ENCODE results near the gene CORO7.

The CORO7 gene

DNA sequence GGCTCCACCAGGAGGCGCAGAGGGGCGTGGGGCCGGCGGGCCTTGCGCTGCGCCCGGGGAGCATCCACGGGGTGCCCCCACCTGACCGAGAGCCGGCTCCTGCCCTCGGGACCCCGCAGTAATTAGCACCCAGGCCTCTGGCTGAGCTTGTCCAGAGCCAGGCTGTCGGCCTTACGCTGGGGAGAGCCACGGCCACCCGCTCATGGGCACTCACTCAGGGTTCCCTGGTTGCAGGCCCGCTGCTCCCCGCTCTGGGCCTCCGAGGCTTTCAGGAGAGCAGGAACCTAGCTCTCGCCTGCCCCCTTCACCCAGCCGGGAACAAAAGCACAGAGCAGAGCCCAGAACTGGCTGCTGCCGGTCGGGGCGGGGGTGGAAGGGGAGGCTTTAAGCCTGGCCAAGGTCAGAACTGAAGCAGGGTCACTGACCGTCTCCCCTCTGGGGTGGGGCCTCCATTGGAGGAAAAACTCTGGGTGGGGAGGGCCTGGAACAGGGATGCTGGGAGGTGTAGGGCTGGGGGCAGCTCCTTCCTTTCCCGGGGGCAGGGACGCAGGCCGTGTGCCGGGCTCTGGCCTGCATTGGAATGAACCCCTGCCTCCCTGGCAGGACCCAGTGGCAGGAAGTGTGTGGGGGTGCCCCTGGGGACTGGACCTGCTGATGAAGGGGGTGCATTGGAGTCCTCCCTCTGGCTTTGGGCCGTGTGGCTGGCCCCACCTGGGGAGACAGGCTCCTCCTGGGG is 88.2 kb downstream of the CORO7 start:
- Histone ChIP-seq H3K9me3 (ENCODE audit: low read depth, low read length) (no peaks in the 10 kb centered on the region), H3K36me3 (ENCODE audit: insufficient read depth, low read length) (no peaks in the 10 kb centered on the region), H3K4me3 (no peak overlapping the region), H3K27ac (no peak overlapping the region), H3K9ac (ENCODE audit: insufficient read length) (no peak overlapping the region)
- no peak for TF ChIP-seq FOXP2 (optimal IDR thresholded peaks at IDR 0.05; ENCODE audit: control extremely low read depth, extremely low read length, insufficient read depth)
- no peak for TF ChIP-seq EZH2 (IDR thresholded peaks at IDR 0.05)
- TF ChIP-seq POLR2AphosphoS5 (IDR thresholded peaks at IDR 0.05; ENCODE audit: borderline replicate concordance, low read depth, low read length): no peak
- DNase-seq (ENCODE audit: low read depth, low spot score): no peak

DNA sequence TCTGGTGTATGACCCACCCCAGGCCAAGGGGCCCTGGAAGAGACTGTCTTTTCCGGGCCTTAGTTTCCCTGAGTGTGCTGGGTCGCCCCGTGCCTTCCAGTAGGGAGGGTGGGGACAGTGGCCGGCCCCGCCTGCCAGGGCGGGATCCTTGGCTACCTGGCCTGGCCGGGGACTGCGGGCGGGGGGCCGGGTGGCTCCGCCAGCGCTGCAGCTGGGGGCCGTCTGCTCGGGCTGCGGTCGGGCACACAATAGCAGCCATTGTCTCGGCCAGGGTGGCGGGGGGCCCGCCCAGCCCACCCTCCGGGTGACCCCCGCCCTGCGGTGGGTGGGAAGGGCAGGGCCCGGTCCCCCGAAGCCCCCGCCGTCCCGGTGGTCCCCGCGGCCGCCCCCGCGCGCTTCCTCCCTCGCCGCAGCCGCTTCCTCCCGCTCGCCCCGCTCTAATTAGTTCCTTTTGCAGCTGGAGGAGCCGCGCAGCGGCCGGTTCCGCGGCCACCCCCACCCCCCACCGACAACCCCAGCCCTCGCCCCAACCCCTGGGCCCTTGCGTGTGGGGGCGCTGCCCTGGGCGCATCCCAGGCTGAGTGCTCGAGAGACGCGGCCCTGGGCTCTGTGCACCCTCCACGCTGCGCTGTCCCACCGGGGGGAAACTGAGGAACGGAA is 88.9 kb downstream of the CORO7 start:
- H3K27ac ChIP-seq: no peak overlapping the region
- no peak overlapping the region for H3K4me3 ChIP-seq
- TF ChIP-seq EZH2 (IDR thresholded peaks at IDR 0.05) (no peak), FOXP2 (optimal IDR thresholded peaks at IDR 0.05; ENCODE audit: control extremely low read depth, extremely low read length, insufficient read depth) (no peak), POLR2AphosphoS5 (IDR thresholded peaks at IDR 0.05; ENCODE audit: borderline replicate concordance, low read depth, low read length) (no peak)
- DNase-seq (ENCODE audit: low read depth, low spot score): no peak
- no peaks in the 10 kb centered on the region for H3K9me3 ChIP-seq (ENCODE audit: low read depth, low read length)
- no peaks in the 10 kb centered on the region for H3K36me3 ChIP-seq (ENCODE audit: insufficient read depth, low read length)
- H3K9ac ChIP-seq (ENCODE audit: insufficient read length): no peak overlapping the region

GRCh38 chr16:4325253-4325758 is 91.1 kb downstream of the CORO7 start:
- TF ChIP-seq POLR2AphosphoS5 (IDR thresholded peaks at IDR 0.05; ENCODE audit: borderline replicate concordance, low read depth, low read length) (no peak), EZH2 (IDR thresholded peaks at IDR 0.05) (no peak), FOXP2 (optimal IDR thresholded peaks at IDR 0.05; ENCODE audit: control extremely low read depth, extremely low read length, insufficient read depth) (no peak)
- Histone ChIP-seq H3K4me3 (no peak overlapping the region), H3K9ac (ENCODE audit: insufficient read length) (no peak overlapping the region), H3K27ac (no peak overlapping the region), H3K36me3 (ENCODE audit: insufficient read depth, low read length) (no peaks in the 10 kb centered on the region), H3K9me3 (ENCODE audit: low read depth, low read length) (no peaks in the 10 kb centered on the region)
- DNase-seq (ENCODE audit: low read depth, low spot score): no peak

DNA sequence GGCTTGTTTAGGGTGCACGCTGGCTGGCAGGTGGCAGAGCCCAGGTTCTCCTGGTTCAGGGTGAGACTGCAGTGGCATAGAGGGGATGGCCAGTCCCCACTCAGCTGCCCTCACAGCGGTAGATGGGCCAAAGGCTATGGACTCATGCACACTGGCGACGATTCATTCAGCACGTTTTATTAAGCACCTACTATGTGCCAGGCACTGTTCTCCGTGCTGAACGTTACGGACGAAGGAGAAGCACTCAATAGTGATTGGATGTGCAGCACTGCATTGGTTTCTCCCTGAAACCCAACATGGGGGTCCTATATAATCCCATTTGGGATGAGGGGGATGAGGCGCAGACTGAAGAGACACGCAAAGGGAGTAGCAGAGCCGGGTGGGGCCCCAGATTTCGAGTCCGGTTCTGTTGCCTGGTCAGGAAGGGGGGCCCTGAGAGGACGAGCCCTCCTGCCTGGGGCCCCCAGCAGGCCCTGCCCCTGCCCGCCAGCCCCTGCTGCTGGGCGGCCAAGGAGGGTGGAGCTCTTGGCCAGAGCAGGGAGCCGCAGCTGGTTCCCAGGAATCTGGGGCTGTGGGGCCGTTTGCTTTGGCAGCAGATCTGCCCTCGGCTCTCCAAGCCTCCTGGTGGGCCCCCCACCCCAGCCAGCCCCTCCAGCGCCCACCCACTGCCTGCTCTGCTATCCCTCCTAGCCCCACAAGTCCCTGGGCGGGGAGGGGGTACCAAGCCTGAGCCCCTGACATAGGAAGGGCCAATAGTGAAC is 91.7 kb downstream of the CORO7 start:
- H3K9ac ChIP-seq (ENCODE audit: insufficient read length): no peak overlapping the region

DNA sequence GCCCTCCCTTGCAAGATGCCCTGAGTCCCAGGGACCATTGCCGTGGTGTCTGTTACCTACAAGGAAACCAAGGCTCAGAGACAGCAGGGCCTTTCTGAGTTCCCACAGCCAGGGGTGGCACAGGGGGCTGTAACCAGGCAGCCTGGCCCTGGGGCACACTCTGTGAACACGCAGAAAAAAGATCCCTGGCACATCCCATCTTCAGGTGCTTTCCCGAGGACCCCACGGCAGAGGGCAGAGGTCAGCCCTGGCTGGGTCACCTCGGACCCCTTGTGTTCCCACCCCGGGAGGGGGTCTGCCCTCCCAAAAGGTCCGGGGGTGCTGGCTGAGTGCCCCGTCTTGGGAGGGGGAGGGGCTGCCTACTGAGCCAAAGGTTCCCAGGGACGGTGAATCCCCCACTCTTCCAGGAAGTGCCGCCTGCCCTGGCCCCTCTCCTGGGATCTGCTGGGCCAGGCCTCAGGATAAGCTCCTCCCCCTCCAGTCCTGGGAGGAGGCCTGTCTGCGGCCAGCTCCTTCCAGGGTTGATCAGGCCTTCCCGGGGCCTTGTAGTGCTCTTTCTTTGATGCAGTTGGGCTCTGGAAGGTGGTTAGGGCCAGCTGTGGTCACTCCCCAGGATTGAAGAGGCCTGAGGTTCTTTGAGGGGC is 92.4 kb downstream of the CORO7 start:
- no peak overlapping the region for H3K27ac ChIP-seq
- no peak for DNase-seq (ENCODE audit: low read depth, low spot score)
- no peaks in the 10 kb centered on the region for H3K9me3 ChIP-seq (ENCODE audit: low read depth, low read length)
- no peak for TF ChIP-seq POLR2AphosphoS5 (IDR thresholded peaks at IDR 0.05; ENCODE audit: borderline replicate concordance, low read depth, low read length)
- no peak for TF ChIP-seq FOXP2 (optimal IDR thresholded peaks at IDR 0.05; ENCODE audit: control extremely low read depth, extremely low read length, insufficient read depth)
- no peak overlapping the region for H3K9ac ChIP-seq (ENCODE audit: insufficient read length)
- H3K36me3 ChIP-seq (ENCODE audit: insufficient read depth, low read length): no peaks in the 10 kb centered on the region
- H3K4me3 ChIP-seq: no peak overlapping the region

More for the DNA sequence above, 91.7 kb downstream of the CORO7 start:
- TF ChIP-seq FOXP2 (optimal IDR thresholded peaks at IDR 0.05; ENCODE audit: control extremely low read depth, extremely low read length, insufficient read depth) (no peak), EZH2 (IDR thresholded peaks at IDR 0.05) (no peak)
- Histone ChIP-seq H3K36me3 (ENCODE audit: insufficient read depth, low read length) (no peaks in the 10 kb centered on the region), H3K4me3 (no peak overlapping the region), H3K27ac (no peak overlapping the region), H3K9me3 (ENCODE audit: low read depth, low read length) (no peaks in the 10 kb centered on the region)
- no peak for DNase-seq (ENCODE audit: low read depth, low spot score)

DNA sequence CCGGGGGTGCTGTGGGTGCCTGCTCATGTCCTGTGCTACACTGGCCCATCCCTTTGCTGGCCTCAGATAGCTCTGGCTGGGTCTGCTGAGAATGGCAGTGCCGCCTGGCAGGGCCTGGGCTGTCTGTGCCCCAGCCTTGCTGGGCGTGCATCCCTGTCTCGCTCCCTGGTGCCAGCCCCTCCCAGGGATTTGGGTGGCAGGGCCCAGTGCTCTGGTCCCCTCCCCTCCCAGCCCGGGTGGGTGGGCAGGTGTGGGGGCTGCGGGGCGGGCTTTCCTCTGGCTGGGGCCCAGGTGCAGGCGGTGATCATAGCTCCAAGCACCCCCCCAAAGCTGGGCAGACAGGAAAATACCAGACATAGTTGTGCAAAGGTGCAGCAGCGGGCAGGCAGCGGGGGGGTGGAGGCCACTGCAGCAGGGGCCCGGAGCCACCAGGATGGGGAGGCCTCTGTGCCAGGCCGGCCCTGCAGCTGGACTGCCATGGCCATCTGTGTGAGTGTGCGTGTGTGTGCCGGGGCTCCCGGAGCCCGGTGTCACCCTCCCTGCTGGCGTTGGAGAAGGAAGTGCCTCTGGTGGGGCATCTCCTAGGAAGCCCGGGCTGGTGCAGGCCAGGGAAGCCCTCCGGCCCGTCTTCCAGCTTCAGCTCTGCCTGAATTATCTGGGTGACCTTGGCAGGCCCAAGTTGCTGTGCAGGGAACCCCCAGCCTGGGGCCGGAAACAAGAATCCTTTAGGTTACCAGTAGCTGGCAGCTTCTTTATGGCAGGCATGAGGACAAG is 93.1 kb downstream of the CORO7 start:
- TF ChIP-seq POLR2AphosphoS5 (IDR thresholded peaks at IDR 0.05; ENCODE audit: borderline replicate concordance, low read depth, low read length): no peak
- no peak for TF ChIP-seq FOXP2 (optimal IDR thresholded peaks at IDR 0.05; ENCODE audit: control extremely low read depth, extremely low read length, insufficient read depth)
- TF ChIP-seq EZH2 (IDR thresholded peaks at IDR 0.05): no peak
- H3K27ac ChIP-seq: no peak overlapping the region
- no peaks in the 10 kb centered on the region for H3K9me3 ChIP-seq (ENCODE audit: low read depth, low read length)
- H3K36me3 ChIP-seq (ENCODE audit: insufficient read depth, low read length): no peaks in the 10 kb centered on the region
- H3K4me3 ChIP-seq: no peak overlapping the region
- no peak overlapping the region for H3K9ac ChIP-seq (ENCODE audit: insufficient read length)
- DNase-seq (ENCODE audit: low read depth, low spot score): no peak

DNA sequence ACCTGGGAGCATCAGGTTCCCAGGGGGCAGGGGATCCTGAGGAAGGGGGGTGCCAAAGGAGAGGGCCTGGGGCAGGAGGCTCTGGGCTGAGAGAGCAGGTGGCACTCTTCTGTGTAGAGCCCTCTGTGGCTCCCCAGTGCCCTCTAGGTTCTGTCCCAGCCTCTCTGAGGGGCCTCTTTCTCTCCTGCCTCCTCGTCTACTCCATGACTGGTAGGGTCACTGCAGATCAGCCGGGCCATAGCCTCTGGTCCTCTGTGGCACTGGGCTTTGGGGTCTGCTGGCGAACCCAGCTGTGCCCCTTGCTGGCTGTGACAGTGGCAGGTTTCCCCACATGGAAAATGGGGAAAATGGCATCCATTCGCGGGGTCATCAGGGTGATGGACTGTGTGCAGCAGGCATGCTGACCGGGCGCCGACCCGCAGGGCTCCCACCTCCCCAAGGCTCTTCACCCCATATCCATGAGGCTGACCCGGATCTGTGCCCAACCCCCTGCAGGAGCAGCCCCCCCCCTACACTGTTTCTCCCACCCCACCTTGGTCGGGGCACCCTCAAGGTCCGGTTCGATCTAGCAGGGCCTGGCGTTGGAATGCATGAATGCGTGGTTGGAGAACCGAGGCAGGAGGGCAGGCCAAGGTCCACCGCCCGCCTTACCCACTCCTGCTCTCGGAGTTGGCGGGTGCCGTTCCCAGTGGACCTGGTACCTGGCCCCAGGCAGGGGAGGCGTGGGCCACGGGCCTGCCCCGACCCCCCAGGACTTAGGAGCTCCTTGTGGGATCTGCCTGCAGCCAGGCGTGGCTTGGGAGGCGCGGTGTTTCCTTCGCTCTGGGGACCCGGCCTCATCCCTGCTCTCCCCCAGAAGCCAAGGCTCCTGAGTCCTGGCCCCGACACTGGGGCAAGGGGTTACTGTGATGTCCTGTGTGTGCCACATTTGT is 94.0 kb downstream of the CORO7 start:
- DNase-seq (ENCODE audit: low read depth, low spot score): no peak
- Histone ChIP-seq H3K9me3 (ENCODE audit: low read depth, low read length) (no peaks in the 10 kb centered on the region), H3K36me3 (ENCODE audit: insufficient read depth, low read length) (no peaks in the 10 kb centered on the region), H3K9ac (ENCODE audit: insufficient read length) (no peak overlapping the region), H3K4me3 (no peak overlapping the region), H3K27ac (no peak overlapping the region)
- no peak for TF ChIP-seq EZH2 (IDR thresholded peaks at IDR 0.05)
- no peak for TF ChIP-seq POLR2AphosphoS5 (IDR thresholded peaks at IDR 0.05; ENCODE audit: borderline replicate concordance, low read depth, low read length)
- TF ChIP-seq FOXP2 (optimal IDR thresholded peaks at IDR 0.05; ENCODE audit: control extremely low read depth, extremely low read length, insufficient read depth): no peak

Measured in SK-N-MC (cell line).